Measurements from ENCODE around the gene FAM9B.

FAM9B gene

GRCh38 chrX:9064694-9065093, 30.8 kb upstream of the FAM9B start:
- Mint-ChIP-seq H3K27ac (no peak overlapping the region), H3K27me3 (ENCODE audit: low read depth) (no peaks in the 10 kb centered on the region), H3K4me3 (no peak overlapping the region), H3K4me1 (peaks cover 6% of the 10 kb centered on the region), H3K36me3 (ENCODE audit: low read depth) (no peaks in the 10 kb centered on the region), H3K9me3 (peaks cover 4% of the 10 kb centered on the region)
- TF ChIP-seq CTCF (IDR thresholded peaks at IDR 0.05; ENCODE audit: unreplicated experiment in 3 of 3): no peak

- TF ChIP-seq CTCF (IDR thresholded peaks at IDR 0.05; ENCODE audit: unreplicated experiment in 3 of 3): no peak
- no peak overlapping the region for H3K27ac Mint-ChIP-seq
- no peaks in the 10 kb centered on the region for H3K36me3 Mint-ChIP-seq (ENCODE audit: low read depth)
- no peaks in the 10 kb centered on the region for H3K4me1 Mint-ChIP-seq
- no peak overlapping the region for H3K4me3 Mint-ChIP-seq
- no peaks in the 10 kb centered on the region for H3K27me3 Mint-ChIP-seq (ENCODE audit: low read depth)
- peaks cover 4% of the 10 kb centered on the region for H3K9me3 Mint-ChIP-seq
These were observed 28.7 kb upstream of the FAM9B start for GRCh38 chrX:9062641-9063040.

- H3K27ac Mint-ChIP-seq: no peak overlapping the region
- no peaks in the 10 kb centered on the region for H3K36me3 Mint-ChIP-seq (ENCODE audit: low read depth)
- no peaks in the 10 kb centered on the region for H3K4me1 Mint-ChIP-seq
- H3K27me3 Mint-ChIP-seq (ENCODE audit: low read depth): no peaks in the 10 kb centered on the region
- peaks cover 6% of the 10 kb centered on the region for H3K9me3 Mint-ChIP-seq
- H3K4me3 Mint-ChIP-seq: no peak overlapping the region
- TF ChIP-seq CTCF (IDR thresholded peaks at IDR 0.05; ENCODE audit: unreplicated experiment in 3 of 3): no peak
These were observed 21.4 kb upstream of the FAM9B start for GRCh38 chrX:9055354-9055753.

GRCh38 chrX:9052081-9052480, 18.2 kb upstream of the FAM9B start:
- TF ChIP-seq CTCF (IDR thresholded peaks at IDR 0.05; ENCODE audit: unreplicated experiment in 3 of 3): no peak
- Mint-ChIP-seq H3K4me3 (no peak overlapping the region), H3K4me1 (no peaks in the 10 kb centered on the region), H3K9me3 (peaks cover 6% of the 10 kb centered on the region), H3K36me3 (ENCODE audit: low read depth) (no peaks in the 10 kb centered on the region), H3K27ac (no peak overlapping the region), H3K27me3 (ENCODE audit: low read depth) (no peaks in the 10 kb centered on the region)

- no peaks in the 10 kb centered on the region for H3K4me1 Mint-ChIP-seq
- H3K4me3 Mint-ChIP-seq: no peak overlapping the region
- H3K27me3 Mint-ChIP-seq (ENCODE audit: low read depth): no peaks in the 10 kb centered on the region
- H3K36me3 Mint-ChIP-seq (ENCODE audit: low read depth): no peaks in the 10 kb centered on the region
- H3K9me3 Mint-ChIP-seq: peaks cover 6% of the 10 kb centered on the region
- no peak for TF ChIP-seq CTCF (IDR thresholded peaks at IDR 0.05; ENCODE audit: unreplicated experiment in 3 of 3)
- no peak overlapping the region for H3K27ac Mint-ChIP-seq
These were observed 16.4 kb upstream of the FAM9B start for GRCh38 chrX:9050331-9050730.

- Mint-ChIP-seq H3K4me3 (no peak overlapping the region), H3K4me1 (no peaks in the 10 kb centered on the region), H3K9me3 (peaks cover 6% of the 10 kb centered on the region), H3K27me3 (ENCODE audit: low read depth) (no peaks in the 10 kb centered on the region), H3K36me3 (ENCODE audit: low read depth) (no peaks in the 10 kb centered on the region), H3K27ac (no peak overlapping the region)
- no peak for TF ChIP-seq CTCF (IDR thresholded peaks at IDR 0.05; ENCODE audit: unreplicated experiment in 3 of 3)
These were observed 14.9 kb upstream of the FAM9B start for GRCh38 chrX:9048801-9049200.
